ENCODE results near the gene TVP23C.
A peak's percentile ranks its signal among the peaks of the same experiment; 100 is the strongest.

Gene TVP23C

DNA sequence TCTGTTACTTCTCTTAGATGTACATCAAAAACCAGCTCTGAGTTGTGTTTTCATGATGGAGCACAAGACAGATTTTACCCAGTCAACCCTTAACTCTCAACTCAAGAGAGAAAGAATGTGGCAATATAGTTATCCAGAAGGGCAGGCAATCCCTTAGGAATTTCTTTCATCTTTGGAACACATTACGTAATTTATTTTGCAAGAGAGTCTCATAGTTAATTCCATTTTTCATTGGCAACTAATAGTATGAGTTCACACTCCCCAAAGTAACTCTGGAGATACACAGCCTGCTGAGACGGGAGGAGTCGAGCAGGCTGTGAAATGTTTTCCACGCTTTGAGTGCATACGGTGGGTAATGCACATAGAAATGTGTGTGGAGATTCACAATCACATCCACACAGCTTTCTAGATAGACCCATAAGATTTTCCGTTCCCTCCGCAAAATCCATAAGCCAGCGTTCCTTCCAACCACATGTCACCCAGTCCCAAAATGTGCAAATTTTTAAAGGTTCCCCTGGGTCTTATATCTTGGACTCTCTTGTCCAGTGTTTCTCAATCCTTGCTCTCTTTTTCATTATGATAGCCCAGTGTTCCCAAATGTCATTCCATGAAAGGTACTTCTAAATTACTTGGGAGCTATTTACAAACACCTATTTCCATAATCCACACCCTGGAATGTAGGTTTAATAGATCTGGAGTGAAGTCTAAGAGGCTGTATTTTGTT lies 87.5 kb downstream of the TVP23C start:
- H3K4me3 ChIP-seq (ENCODE audit: low read depth, low read length) = no peak overlapping the region
- DNase-seq (ENCODE audit: low read depth) = peak; percentile 61

GRCh38 chr17:15472891-15473290 lies 90.4 kb downstream of the TVP23C start:
- no peak overlapping the region for H3K4me3 ChIP-seq (ENCODE audit: low read depth, low read length)
- DNase-seq (ENCODE audit: low read depth) = no peak

DNA sequence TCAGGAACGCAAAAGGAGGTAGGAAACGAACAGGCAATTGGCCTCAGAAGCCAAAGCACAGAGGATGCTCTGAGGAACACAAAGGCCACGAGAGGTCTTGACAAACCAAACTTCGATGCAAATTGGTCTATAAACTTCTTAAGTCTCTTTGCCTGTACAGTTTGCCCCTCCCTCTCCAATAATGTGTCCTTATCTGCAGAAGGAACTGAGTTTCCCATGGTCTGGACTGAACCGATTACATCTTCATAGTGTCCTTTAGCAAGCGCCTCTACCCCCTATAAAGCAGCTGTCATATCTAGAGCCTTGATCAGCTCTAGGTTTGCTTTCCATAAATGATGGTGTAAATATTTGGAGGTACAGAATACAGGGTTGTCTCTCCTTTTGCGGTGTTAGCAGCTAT lies 92.7 kb downstream of the TVP23C start:
- no peak for DNase-seq (ENCODE audit: low read depth)
- H3K4me3 ChIP-seq (ENCODE audit: low read depth, low read length) = no peak overlapping the region

- DNase-seq (ENCODE audit: low read depth) = peak; percentile 45
- H3K4me3 ChIP-seq (ENCODE audit: low read depth, low read length) = no peak overlapping the region
Observed at GRCh38 chr17:15469260-15469659, 94.0 kb downstream of the TVP23C start.

DNA sequence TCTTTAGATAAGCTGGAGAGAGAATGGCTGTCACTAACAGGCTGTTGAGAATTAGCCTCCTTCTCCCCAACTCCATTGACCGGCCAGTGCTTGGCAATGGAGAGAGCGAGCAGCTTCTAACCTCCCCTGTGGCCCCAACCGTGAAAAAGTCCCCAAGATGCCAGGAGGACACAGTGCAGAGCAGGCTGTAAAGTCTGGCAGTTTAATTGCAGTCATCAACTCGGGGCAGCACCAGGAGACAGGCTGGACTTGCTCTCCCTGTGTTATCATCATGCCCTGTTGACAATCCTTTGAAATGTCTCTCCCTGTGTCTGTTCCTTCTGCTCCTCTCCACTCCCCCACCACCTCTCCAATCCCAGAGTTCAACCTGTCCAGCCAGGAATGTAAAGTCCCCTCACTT lies 95.2 kb downstream of the TVP23C start:
- H3K4me3 ChIP-seq (ENCODE audit: low read depth, low read length) = no peak overlapping the region
- DNase-seq (ENCODE audit: low read depth) = no peak

GRCh38 chr17:15467592-15467991 lies 95.7 kb downstream of the TVP23C start, which contains the start of gene CDRT4:
CDRT4 (minus strand) TSS chr17:15467621; CDS start chr17:15440238, 27,383 bp downstream.
- H3K4me3 ChIP-seq (ENCODE audit: low read depth, low read length) = no peak within 1 kb of the TSS
- DNase-seq (ENCODE audit: low read depth) = no peak

DNA sequence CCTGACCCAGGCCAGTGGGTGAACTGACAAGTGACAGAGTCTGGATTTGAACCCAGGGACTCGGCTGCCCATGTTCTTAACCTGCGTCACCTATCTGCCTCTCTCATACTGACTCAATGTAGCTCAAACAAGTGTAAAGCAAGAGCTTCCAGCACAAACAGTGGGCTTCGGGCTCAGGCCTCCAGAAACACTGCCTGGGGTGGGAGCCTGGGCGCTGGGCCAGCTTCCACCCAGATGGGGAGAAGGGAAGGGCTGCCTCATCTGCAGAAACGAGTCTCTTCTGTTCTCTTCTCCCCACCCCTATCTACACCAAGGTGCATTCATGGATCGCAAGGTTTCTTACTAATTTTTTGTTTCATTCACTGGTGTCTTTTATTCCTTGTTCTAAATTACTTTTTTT lies 97.2 kb downstream of the TVP23C start:
- H3K4me3 ChIP-seq (ENCODE audit: low read depth, low read length) = no peak overlapping the region
- no peak for DNase-seq (ENCODE audit: low read depth)

DNA sequence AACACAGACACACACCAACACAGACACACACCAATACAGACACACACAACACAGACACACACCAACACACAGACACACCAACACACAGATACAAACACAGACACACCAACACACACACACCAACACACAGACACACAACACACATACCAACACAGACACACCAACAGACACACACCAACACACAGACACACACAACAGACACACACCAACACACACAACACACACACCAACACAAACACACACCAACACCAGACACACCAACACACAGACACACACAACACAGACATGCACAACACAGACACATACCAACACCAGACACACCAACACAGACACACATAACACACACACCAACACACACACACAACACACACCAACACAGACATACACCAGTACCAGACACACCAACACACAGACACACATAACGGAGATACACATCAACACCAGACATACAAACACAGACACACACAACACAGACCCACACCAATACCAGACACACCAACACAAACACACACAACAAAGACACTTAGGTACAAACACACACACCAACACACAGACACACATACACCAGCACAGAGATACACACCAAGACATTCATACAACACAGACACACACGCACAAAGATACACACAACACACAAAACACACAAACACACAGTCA lies 98.1 kb downstream of the TVP23C start:
- no peak for DNase-seq (ENCODE audit: low read depth)
- no peak overlapping the region for H3K4me3 ChIP-seq (ENCODE audit: low read depth, low read length)

DNA sequence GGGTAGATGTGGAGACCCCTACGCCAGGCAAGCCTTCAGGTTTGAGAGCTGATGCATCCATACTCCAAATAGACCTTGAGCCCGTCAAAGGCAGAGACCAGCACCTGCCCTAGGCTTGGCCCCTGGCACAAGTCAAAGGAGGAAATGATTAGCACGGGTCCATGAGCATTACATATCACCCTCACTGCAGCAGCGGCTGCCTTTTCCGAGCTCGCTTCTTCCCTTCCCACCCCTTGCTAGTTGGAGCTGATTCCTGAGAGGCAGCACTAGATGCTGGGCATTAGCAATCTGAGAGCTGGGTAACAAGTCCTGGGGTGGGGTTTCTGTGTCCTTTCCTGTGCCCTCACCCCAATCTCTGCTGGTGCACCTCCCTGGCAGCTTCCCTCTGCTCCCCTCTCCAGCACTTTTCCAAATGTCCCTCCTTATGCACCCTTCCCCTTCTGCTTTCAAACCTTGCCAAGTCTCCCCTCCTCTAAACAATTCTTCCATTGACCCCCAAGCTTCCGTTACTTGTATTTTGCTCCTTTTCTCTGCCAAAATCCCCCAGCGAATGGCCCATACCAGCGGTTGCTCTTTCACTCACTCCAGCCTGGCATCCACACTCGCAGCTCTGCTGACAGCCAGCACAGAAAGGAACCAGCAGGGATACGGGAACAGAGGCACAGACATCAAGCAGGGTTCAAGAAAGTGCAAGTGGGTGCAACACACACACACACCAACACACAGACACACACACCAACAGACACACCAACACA lies 98.9 kb downstream of the TVP23C start:
- H3K4me3 ChIP-seq (ENCODE audit: low read depth, low read length) = no peak overlapping the region
- DNase-seq (ENCODE audit: low read depth) = no peak

GRCh38 chr17:15462976-15463772 lies 100.1 kb downstream of the TVP23C start:
- peak; percentile 52 for DNase-seq (ENCODE audit: low read depth)
- H3K4me3 ChIP-seq (ENCODE audit: low read depth, low read length) = no peak overlapping the region

GRCh38 chr17:15457723-15458094 lies 105.6 kb downstream of the TVP23C start:
- no peak for DNase-seq (ENCODE audit: low read depth)
- no peak overlapping the region for H3K4me3 ChIP-seq (ENCODE audit: low read depth, low read length)

DNA sequence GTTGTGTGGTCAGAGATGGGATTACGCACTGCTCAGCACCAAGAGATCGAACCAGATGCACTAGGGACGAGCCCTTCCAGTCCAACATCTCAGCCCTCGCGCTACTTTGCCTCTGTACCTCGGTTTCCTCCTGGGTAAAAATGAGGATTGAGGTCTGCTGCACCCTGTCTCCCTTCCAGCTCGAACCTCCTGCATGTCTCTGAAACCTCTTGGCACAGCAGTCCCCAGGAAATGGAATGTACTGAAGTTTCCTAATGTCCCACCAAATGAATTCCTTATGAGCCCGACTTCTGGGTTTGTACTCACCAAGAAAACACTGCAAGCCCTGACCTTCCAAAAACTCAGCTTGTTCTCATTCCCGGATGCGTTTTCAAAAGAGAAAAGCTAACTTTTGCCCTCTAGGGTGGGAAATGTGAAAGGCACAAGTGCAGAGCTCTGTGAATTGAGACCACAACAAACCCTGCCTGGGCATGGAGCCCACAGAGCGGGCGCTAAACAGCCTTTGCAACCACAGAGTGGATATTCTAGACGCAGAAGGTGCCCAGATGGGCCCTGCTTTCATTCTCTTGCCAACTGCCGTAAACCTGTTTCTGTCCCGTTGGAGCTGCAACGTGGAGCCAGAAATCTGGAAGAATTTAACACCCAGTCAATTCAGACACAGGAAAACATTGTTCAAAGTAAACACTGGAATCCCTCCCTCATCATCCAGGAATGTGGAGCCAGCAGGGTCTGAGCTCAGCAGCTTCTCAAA lies 106.1 kb downstream of the TVP23C start:
- DNase-seq (ENCODE audit: low read depth) = peak; percentile 81
- no peak overlapping the region for H3K4me3 ChIP-seq (ENCODE audit: low read depth, low read length)

DNA sequence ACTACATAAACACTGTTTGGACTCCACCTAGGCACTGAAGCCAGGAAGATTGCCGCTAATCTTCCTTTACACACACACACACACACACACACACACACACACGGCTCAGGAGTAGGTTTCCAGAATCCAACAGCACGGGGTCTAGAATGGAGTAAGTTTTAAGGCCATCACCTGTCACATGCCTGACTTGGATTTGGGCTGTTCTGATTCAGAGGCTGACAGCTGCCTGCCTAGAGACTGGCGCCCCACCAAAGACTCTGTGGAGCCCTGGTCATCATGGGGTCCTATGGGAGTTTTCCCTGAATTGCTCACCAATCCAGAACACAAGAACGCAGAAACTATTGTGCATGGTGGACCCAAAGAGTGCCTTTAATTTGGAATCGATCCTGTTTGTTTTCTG lies 106.8 kb downstream of the TVP23C start:
- H3K4me3 ChIP-seq (ENCODE audit: low read depth, low read length) = no peak overlapping the region
- DNase-seq (ENCODE audit: low read depth) = no peak

- no peak overlapping the region for H3K4me3 ChIP-seq (ENCODE audit: low read depth, low read length)
- DNase-seq (ENCODE audit: low read depth) = no peak
Observed at GRCh38 chr17:15454346-15454745, 108.9 kb downstream of the TVP23C start.

- no peak for DNase-seq (ENCODE audit: low read depth)
- H3K4me3 ChIP-seq (ENCODE audit: low read depth, low read length) = no peak overlapping the region
Observed at GRCh38 chr17:15453782-15454181, 109.5 kb downstream of the TVP23C start.

DNA sequence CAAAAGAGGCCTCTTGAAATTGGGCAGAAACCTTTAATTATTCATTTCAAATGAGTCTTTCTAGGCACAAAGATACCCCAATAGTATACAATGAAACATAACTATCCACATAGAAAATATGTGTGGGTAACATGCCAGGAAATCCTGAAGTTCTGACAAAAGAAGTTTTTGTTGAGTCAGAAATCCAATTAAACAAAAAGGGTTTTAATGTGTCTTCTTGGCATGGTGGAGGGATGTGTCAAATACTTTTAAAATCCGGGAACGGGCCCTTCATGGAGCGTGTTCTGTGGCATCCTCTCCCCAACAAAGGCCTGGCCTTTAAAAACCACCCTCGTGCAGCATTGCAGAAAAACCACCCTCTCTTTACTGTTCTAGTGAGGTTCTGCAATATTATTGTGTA lies 110.0 kb downstream of the TVP23C start:
- H3K4me3 ChIP-seq (ENCODE audit: low read depth, low read length) = no peak overlapping the region
- DNase-seq (ENCODE audit: low read depth) = no peak

DNA sequence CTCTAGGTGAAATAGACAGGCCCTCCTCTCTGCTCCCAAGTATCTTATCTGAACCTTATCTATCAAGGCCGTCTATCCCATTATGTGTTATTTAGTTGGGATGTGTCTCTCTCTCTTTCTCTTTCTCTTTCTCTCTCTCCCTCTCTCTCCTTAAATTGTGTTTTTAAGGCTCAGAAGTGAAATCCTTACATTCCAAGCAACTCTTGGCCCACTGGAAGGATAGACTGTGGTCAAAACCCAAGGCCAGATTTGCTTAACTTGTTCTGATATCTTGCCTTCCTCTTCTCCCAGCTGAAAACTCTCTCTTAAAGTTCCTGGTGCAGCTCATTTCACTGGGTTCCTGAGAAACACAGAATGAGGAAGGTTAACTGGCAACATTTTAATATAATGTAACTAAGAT lies 110.5 kb downstream of the TVP23C start:
- DNase-seq (ENCODE audit: low read depth) = no peak
- no peak overlapping the region for H3K4me3 ChIP-seq (ENCODE audit: low read depth, low read length)
